ENCODE measurements around the gene PPP1CC. TPM values are rescaled to one million over a fixed set of nuclear protein-coding genes. Genes with fewer than 3 reads are reported as not detected.

The PPP1CC gene
- 90.6 TPM for total RNA-seq
- long read RNA-seq, transcript PPP1CC-201 (7 exons, 2,559 nt): major isoform, 58 of 68 reads
- long read RNA-seq, partial matches to known transcripts: 1 of 68 reads
- long read RNA-seq, other reads (novel, unspliced or antisense): 7 of 68 reads

DNA sequence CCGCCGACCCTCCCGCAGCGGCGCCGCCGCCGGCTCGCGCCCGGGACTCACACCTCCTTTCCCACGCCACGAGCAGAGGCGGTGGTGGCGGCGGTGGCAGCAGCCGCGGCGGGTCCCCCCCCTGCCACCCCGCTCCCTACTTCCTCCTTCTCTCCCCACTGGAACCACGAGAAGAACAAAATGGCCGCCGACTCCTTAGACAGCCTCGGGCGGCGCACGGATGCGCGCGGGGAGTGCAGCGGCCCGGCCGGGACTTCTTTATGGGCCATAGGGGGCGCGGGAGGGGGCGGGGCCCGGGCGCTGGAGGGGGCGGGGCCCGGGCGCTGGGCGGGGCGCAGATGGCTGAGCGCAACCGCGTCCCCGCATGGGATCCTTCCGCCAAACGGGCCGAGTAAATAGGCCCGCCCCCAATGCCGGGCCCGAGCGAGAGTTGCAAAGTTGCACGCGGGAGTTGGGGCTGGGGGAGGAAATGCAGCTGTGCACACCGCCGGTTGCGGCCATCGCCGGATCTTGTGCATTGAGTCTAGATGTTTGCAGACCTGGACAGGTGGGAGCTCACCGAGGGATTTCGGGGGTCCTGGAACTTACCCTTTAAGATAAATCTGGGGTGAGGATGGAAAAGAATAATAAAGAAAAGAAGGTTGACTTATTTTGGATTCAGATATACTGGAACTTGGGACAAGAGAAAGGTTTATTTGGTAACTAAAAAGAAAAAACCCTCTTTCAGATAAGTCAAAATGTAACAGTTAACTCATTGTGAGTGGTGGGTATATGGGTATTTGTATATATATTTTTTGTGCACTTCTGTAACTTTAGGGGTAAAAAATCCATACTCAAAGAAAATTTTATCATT is at the start of gene PPP1CC:
Gene PPP1CC, minus strand, starts transcription at position 174 of the 853 bp plus-strand sequence. CDS start 184 bp downstream, outside the sequence.
- DNase-seq (peak; percentile 97), ATAC-seq (peak; percentile 99)
- Histone ChIP-seq H3K27ac (peak within 1 kb of the TSS; percentile 83), H3K4me3 (peak within 1 kb of the TSS; percentile 97), H3K36me3 (no peaks in the 10 kb centered on the region), H3K9me3 (no peaks in the 10 kb centered on the region), H3K27me3 (no peaks in the 10 kb centered on the region), H3K4me1 (peaks cover 41% of the 10 kb centered on the region)
- intact Hi-C loops (cut with DNase I): no loop called here
- TF ChIP-seq, protein P1, sequence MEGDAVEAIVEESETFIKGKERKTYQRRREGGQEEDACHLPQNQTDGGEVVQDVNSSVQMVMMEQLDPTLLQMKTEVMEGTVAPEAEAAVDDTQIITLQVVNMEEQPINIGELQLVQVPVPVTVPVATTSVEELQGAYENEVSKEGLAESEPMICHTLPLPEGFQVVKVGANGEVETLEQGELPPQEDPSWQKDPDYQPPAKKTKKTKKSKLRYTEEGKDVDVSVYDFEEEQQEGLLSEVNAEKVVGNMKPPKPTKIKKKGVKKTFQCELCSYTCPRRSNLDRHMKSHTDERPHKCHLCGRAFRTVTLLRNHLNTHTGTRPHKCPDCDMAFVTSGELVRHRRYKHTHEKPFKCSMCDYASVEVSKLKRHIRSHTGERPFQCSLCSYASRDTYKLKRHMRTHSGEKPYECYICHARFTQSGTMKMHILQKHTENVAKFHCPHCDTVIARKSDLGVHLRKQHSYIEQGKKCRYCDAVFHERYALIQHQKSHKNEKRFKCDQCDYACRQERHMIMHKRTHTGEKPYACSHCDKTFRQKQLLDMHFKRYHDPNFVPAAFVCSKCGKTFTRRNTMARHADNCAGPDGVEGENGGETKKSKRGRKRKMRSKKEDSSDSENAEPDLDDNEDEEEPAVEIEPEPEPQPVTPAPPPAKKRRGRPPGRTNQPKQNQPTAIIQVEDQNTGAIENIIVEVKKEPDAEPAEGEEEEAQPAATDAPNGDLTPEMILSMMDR (IDR thresholded peaks at IDR 0.05): no peak

DNA sequence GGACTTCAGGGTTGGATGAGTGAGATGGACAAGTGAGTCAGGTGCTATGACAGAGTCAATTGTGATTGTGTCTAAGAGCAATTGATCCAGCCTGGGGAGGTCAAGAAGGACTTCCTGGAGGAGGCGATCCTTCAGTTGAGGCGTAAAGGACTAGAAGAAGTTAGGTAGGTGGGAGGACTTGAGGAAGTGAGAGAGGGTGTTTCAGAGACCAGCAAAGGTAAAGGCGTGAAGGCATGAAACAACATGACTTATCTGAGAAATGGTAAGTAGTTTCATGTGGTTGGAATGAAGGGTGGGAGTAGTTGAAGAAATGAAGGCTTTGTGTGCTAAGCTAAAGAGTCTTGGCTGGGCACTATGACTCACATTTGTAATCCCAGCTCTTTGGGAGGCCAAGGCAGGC is 48.9 kb upstream of the PPP1CC start:
- Histone ChIP-seq H3K4me1 (no peaks in the 10 kb centered on the region), H3K27me3 (no peaks in the 10 kb centered on the region), H3K4me3 (no peak overlapping the region), H3K27ac (no peak overlapping the region), H3K36me3 (no peaks in the 10 kb centered on the region), H3K9me3 (no peaks in the 10 kb centered on the region)
- TF ChIP-seq, protein P1 (IDR thresholded peaks at IDR 0.05): no peak
- ATAC-seq (no peak), DNase-seq (no peak)
- intact Hi-C loops (cut with DNase I): no loop called here

DNA sequence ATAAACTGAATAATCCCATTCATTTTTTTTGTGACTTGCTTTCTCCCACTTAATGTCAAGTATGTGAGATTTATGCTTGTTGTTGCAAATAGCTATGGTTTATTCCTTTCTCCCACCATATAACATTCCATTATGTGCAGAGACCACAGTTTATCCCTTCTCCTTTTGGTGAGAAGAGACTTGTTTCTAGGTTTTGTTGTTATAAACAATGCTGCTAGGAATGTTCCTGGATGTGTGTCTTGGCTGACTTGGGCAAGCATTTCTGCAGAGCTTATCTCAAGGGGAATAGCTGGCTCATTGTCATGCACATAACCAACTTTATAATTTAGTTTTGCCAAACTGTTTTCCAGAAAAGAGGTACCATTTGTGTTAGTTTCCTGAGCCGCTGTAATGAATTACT is 47.6 kb upstream of the PPP1CC start:
- intact Hi-C loops (cut with DNase I): no loop called here
- Histone ChIP-seq H3K27ac (no peak overlapping the region), H3K4me1 (no peaks in the 10 kb centered on the region), H3K9me3 (no peaks in the 10 kb centered on the region), H3K36me3 (no peaks in the 10 kb centered on the region), H3K27me3 (no peaks in the 10 kb centered on the region), H3K4me3 (no peak overlapping the region)
- TF ChIP-seq, protein P1 (IDR thresholded peaks at IDR 0.05): no peak
- no peak for DNase-seq
- no peak for ATAC-seq

DNA sequence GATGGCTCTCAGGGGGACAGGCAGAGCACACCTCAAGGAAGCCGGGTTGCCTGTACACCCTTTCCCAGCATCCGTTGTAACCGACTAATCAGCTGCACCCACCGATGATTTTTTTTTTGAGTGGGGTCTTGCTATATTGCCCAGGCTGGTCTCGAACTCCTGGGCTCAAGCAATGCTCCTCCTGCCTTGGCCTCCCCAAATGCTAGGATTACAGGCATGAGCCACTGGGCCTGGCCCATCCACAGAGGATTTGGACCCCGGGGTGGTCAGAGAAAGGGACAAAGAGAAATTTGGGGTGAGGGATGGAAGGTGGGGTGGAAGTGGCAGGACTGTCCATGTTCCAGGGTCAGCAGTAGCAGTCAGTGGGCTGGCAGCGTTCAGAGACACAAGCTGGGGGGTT is 43.3 kb upstream of the PPP1CC start:
- ATAC-seq (no peak), DNase-seq (no peak)
- Histone ChIP-seq H3K4me1 (no peaks in the 10 kb centered on the region), H3K9me3 (no peaks in the 10 kb centered on the region), H3K27me3 (no peaks in the 10 kb centered on the region), H3K36me3 (no peaks in the 10 kb centered on the region), H3K4me3 (no peak overlapping the region), H3K27ac (no peak overlapping the region)
- TF ChIP-seq, protein P1 (IDR thresholded peaks at IDR 0.05): no peak
- intact Hi-C loops (cut with DNase I): no loop called here

DNA sequence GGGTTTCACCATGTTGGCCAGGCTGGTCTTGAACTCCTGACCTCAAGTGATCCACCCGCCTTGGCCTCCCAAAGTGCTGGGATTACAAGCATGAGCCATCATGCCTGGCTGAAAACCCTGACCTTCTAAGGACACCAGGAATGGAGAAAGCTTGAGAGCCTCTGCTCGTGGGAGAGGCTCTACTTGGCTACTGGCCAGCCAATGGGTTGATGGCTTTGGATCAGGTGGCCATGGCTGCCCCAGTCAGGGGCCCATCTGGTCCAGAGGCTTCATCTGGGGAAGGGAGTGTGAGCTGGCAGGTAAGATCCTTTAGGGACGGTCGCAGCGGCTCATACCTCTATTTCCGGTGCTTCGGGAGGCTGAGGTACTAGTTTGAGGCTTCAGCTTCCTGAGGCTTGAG is 42.5 kb upstream of the PPP1CC start:
- intact Hi-C loops (cut with DNase I): no loop called here
- no peak overlapping the region for H3K27ac ChIP-seq
- H3K4me1 ChIP-seq: no peaks in the 10 kb centered on the region
- H3K36me3 ChIP-seq: no peaks in the 10 kb centered on the region
- TF ChIP-seq, protein P1 (IDR thresholded peaks at IDR 0.05): no peak
- no peak for ATAC-seq
- H3K4me3 ChIP-seq: no peak overlapping the region
- no peak for DNase-seq
- no peaks in the 10 kb centered on the region for H3K9me3 ChIP-seq
- no peaks in the 10 kb centered on the region for H3K27me3 ChIP-seq
